HG03139 (cell line): ENCODE data around the gene RBX1.
"Not testable (repeated sequence)": the region's sequence is repeated elsewhere in the genome, so short reads cannot be mapped to it uniquely, and the experiment has no call there.

ENCODE experiments used
- ATAC-seq: cut with Tn5 transposase; IDR thresholded peaks from one replicate; pipeline ENCODE4 v1.9.1; 2021; ENCODE audit not compliant: unreplicated experiment

Gene RBX1

DNA sequence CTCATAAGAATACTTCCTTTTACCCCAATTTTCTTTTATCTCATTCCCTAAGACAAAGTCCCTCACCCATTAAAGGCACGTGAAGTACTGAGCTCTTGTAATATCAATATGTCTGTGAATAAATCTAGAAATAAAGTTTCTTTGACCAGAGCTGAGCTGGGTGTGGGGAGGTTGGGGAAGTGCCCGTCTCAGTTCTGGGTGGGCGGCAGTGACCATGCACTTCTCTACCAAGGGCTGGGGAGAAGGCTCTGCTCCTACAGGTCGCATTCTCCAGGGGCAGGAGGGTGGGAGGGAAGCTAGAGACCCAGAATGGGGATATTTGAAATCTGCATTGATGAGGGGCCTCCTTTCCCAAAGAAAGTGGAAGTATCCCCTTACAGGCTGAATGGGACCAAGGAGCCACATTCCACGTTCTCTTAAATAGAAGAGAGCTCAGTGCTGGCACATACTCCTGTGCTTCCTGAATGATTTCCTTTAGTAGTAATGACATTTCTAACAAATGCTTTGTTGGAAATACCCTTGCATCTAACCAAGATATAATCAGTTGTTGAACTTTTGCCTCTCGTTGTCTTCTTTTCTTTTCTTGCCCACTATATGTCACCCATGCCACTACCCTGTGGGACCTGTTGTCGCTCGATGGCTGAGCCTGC lies 16.1 kb downstream of the RBX1 start:
- no peak for ATAC-seq

DNA sequence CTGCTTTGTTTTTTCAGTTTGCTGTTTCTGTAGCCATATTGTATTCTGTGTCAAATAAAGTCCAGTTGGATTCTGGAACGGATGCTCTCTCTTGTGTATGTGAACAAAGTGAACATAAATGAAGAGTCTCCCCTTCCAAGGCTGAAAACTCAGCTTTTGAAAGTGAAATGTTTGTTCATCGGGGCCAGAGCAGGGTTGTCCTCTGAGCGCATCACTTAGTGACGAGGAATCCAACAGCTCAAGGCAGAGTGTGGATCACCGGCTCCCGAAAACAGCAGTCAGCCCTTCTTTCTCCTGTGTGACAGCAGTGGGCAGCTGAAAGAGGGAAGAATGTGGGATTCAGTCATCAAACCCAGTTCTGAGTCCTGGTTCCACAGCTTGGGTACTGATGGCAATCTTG lies 21.4 kb downstream of the RBX1 start:
- ATAC-seq: no peak

- ATAC-seq: no peak
These were observed 22.0 kb downstream of the RBX1 start for GRCh38 chr22:40973144-40973543.

GRCh38 chr22:40975366-40975765 lies 24.2 kb downstream of the RBX1 start:
- no peak for ATAC-seq

- ATAC-seq: no peak
These were observed 25.9 kb downstream of the RBX1 start for GRCh38 chr22:40976866-40977700.

DNA sequence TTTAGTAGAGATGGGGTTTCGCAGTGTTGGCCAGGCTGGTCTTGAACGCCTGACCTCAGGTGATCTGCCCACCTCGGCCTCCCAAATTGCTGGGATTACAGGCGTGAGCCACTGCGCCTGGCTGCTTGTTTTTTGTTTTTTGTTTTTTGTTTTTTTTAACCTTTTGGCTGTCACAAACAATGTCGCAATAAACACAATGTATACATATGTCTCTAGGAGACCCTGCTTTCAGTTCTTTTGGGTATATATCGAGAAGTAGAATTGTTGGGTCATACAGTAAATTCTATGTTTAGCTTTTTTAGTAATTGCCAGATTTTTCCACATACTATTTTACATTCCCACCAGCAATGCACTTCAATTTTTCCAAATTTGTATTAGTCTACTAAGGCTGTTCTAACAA lies 28.0 kb downstream of the RBX1 start:
- ATAC-seq: no peak

DNA sequence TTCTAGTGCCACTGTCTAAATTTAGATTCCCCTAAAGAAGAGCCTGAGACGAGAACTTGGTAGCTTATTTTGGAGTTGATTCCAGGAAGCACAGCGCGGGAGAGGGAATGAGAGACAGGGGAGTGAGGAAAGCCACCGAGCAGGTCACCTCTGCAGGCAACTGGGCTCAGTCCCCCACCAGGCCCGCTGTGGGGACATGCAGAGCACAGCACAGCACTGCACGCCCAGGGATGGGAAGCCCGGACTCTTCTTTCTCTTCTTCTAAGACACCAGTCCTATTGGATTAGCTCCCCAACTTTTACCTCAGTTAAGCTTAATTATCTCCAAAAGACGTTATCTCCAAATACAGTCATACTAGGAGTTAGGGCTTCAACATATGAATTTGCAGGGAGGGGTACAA lies 28.7 kb downstream of the RBX1 start:
- ATAC-seq: no peak

DNA sequence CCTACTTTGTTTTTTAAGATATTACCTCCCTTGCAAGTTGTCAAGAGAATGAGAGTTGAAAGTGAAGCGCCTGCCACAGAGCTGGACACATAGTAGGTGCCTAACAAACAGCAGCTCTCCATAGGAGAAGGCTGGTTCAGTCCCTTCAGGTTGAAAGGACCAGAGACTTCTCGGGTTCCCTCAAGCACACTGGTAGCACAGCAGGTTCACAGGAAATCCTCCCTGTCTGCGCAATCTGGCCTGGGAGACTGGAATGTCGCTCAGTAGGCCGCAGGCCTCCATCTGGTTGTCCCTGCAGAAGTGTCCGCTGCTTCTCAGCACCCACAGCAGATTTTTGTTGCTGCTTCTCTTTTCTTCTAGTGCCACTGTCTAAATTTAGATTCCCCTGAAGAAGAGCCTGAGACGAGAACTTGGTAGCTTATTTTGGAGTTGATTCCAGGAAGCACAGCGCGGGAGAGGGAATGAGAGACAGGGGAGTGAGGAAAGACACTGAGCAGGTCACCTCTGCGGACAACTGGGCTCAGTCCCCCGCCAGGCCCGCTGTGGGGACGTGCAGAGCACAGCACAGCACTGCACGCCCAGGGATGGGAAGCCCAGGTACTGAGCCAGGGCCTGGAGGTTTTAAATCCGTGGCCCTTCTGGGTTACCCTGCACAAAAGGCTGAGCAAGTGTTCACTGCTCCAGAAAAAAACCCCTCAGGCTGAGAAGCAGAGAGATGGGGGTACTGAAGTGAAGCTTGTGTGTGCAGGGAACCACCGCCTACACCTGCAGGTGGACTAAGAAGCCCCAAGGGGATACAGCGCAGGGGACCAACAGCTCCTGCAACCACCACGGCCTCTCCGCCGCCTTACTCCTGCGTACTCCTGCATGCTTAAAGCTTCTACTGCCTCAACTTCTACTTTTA lies 31.6 kb downstream of the RBX1 start:
- no peak for ATAC-seq

DNA sequence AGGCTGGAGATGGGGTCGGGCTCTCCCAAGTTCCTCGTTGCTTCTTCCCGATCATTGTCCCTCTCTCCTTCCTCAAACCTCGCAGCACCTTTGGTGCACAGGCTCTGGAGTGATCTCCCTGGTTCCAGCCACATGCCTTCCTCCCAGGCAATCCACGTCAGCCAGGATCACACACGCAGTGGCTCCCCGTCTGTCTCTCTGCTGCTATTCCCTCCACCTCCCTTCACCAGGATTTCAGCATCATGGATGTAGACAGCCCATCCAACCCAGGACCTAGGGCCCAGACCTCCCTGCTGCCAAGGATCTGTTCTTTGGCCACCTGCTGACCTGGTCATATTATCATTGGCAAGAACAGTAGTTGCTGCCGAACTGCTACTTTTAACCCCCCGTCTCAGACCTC lies 40.1 kb downstream of the RBX1 start:
- no peak for ATAC-seq

DNA sequence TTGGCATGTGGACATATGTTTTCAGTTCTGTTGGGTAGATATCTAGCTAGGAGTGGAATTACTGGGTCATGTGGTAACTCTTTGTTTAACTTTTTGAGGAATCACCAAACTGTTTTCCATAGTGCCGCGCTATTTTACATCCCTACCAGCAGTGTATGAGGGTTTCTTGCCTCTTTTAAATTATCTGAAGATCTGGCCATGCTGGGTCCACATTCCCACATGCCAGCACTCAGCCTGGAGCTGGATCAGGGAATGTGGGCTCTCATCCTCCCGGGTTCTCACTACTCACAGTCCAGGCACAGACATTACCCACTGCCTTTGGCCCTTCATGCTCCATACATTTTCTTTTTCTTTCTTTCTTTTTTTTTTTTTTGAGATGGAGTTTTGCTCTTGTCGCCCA lies 44.6 kb downstream of the RBX1 start:
- no peak for ATAC-seq

GRCh38 chr22:40997520-40997919 lies 46.3 kb downstream of the RBX1 start:
- no peak for ATAC-seq

DNA sequence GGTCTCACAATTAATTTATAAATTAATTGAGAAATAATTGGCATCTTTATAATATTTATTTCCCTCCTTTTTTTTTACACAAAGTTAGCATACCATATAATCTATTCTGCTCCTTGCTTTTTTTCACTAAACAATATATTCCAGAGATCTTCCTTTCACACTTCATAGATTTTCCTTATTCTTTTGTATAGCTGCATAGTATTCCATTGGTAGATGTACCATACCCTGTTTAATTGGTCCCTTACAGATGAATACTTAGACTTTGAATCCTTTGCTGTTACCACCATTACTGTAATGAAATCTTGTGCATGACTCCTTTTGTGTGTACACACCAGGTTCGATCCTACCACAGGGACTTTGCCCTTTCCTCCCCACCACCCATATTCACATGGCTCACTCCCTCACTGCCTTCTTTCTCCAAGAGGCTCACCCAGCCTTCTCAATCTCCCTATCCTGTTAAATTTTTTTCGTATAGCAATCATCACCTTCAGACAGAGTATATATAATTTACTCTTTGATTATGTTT lies 48.9 kb downstream of the RBX1 start:
- ATAC-seq: no peak

DNA sequence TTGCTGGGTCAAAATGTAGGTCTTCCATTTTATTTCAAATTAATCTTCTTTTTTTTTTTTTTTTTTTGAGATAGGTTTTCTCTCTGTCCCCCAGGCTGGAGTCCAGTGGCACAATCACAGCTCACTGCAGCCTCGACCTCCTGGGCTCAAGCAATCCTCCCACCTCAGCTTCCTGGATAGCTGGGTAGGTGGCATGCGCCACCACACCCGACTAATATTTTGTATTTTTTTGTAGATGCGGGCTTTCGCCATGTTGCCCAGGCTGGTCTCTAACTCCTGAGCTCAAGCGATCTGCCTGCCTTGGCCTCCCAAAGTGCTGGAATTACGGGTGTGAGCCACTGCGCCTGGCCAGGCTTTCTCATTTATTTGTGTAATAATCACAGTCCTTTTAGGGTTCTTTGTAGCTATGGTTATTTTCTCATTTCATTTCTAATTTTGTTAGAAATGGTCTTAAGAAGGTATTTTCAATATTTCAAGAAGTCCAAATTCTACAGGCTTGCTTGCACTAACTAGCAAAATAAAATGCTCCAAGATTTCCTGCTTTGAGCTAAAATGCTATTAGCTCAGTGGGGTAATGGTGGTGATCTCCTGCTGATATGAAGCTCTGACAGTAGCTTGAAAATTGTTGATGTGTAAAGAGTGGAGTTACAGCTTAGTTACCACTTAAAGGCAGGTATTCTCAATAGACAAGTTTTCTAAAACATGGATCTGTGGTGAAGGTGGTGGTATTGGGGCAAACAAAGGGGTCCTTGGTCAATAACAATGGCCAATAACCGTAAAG lies 50.0 kb downstream of the RBX1 start:
- no peak for ATAC-seq

DNA sequence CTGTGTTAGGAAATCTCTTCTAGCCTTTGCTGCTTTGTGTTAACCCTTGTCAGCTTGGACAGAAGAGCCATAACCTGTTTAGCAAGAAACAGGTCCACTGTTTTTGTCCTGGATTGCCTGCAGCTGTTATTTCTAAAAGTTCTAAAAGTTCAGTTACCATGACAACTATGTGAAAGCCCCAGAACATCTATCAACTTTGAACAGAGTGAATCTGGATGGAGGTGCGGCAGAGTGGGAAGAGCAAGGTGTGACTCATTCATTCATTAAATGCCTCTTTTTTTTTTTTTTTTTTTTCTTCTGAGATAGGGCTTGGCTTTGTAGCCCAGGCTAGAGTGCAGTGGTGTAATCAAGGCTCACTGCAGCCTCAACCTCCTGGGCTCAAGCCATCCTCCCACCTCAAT lies 50.5 kb downstream of the RBX1 start:
- ATAC-seq: no peak

DNA sequence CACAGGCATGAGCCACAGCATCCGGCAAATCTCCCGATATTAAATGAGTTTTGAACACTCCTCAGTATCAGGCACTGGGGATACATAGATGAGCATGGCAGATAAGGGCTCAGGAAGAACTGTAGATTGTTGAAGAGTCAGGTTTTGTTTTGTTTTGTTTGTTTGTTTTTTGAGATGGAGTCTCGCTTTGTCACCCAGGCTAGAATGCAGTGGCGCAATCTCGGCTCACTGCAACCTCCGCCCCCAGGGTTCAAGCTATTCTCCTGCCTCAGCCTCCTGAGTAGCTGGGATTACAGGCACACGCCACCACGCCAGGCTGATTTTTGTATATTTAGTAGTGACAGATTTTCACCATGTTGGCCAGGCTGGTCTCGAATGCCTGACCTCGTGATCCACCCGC lies 51.2 kb downstream of the RBX1 start:
- not testable (repeated sequence) for ATAC-seq

GRCh38 chr22:41003066-41003465 lies 51.9 kb downstream of the RBX1 start:
- ATAC-seq: no peak

DNA sequence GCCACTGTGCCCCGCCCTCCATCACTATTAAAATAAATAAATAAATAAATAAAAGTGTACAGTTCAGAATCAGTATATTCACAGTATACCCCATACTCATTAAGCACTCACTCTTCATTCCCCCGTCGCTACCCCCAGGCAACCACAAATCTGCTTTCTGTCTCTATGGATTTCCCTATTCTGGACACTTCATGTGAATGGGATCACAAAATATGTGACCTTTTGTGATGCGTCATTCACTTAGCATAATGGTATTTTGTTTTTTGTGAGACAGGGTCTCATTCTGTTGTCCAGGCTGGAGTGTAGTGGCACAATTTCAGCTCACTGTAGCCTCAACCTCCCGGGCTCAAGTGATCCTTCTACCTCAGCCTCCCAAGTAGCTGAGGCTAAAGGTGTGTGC lies 52.8 kb downstream of the RBX1 start:
- no peak for ATAC-seq

GRCh38 chr22:41009222-41009948 lies 58.2 kb downstream of the RBX1 start:
- no peak for ATAC-seq

GRCh38 chr22:41015003-41015402 lies 63.8 kb downstream of the RBX1 start:
- no peak for ATAC-seq

GRCh38 chr22:41021061-41021612 lies 70.0 kb downstream of the RBX1 start:
- no peak for ATAC-seq
